HG03060 (cell line): ENCODE data around the gene PRDM11.

Experiments
- ATAC-seq: cut with Tn5 transposase; IDR thresholded peaks from one replicate; pipeline ENCODE4 v1.9.1; 2021; ENCODE audit warnings: low read depth, moderate number of reproducible peaks; ENCODE audit not compliant: unreplicated experiment

The PRDM11 gene

DNA sequence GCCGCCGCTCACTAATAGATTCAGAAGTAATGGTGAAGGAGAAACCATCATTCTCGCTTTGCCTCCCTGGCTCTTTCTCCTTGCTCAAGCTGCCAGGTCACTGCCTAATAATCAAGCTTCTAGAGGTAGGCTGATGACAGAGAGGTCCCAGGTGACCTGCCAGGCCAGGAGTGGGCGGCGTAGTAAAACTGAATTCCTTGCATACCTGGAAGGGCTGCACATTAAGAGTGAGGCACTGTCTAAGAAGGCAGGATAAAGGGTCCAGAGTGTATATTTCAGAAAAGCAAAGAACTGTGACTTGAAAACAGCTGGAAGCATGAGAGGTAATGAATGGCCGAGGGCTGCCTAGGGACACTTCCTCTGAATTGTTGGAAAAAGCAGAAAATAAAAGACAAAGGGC, 135.6 kb downstream of the PRDM11 start:
- no peak for ATAC-seq
